HepG2 (cell line): ENCODE measurements around the gene MTX1. TPM values are rescaled to one million over a fixed set of nuclear protein-coding genes. Genes with fewer than 3 reads are reported as not detected.
A peak's percentile ranks its signal among the peaks of the same experiment; 100 is the strongest.

Source experiments
- ARHGAP35 ChIP-seq: sonication (generic); formaldehyde crosslinking; IDR thresholded peaks from 2 replicates; pipeline ENCODE4 v1.9.0; 2022; ENCODE audit warnings: mild to moderate bottlenecking, inconsistent platforms, moderate library complexity, missing genetic modification reagents, borderline replicate concordance
- BCL6 ChIP-seq: IDR thresholded peaks from 2 replicates; pipeline ENCODE4 v1.6.1; 2016; ENCODE audit warnings: missing genetic modification reagents, missing compliant biosample characterization
- E2F5 ChIP-seq: sonication (generic); formaldehyde crosslinking; conservative IDR thresholded peaks from 2 replicates; pipeline ENCODE4 v1.4.0; 2020; ENCODE audit warnings: missing genetic modification reagents
- GABPB1 ChIP-seq: IDR thresholded peaks from 2 replicates; pipeline ENCODE4 v1.6.1; 2016; ENCODE audit warnings: mild to moderate bottlenecking, missing genetic modification reagents, moderate library complexity, missing compliant biosample characterization
- JUN ChIP-seq: sonication (generic); formaldehyde crosslinking; IDR thresholded peaks from 2 replicates; pipeline ENCODE4 v1.4.0; 2020; ENCODE audit warnings: mild to moderate bottlenecking, missing genetic modification reagents
- KLF12 ChIP-seq: sonication (generic); formaldehyde crosslinking; IDR thresholded peaks from 2 replicates; pipeline ENCODE4 v1.4.0; 2020; ENCODE audit warnings: missing genetic modification reagents, borderline replicate concordance
- MXD4 ChIP-seq: IDR thresholded peaks from 2 replicates; pipeline ENCODE4 v1.6.1; 2016; ENCODE audit warnings: mild to moderate bottlenecking, missing biosample characterization, missing genetic modification reagents
- RBM22 ChIP-seq: fragments of 200-400 bp; formaldehyde crosslinking; optimal IDR thresholded peaks from 2 replicates; pipeline ENCODE3; 2017; ENCODE audit warnings: mild to moderate bottlenecking, low read length, moderate library complexity
- SP4 ChIP-seq: sonication (generic); formaldehyde crosslinking; IDR thresholded peaks from 2 replicates; pipeline ENCODE4 v1.8.1; 2023; ENCODE audit warnings: mild to moderate bottlenecking, missing genetic modification reagents
- SRSF1 ChIP-seq: fragments of 200-400 bp; formaldehyde crosslinking; optimal IDR thresholded peaks from 2 replicates; pipeline ENCODE3; 2017; ENCODE audit warnings: mild to moderate bottlenecking, low read depth, low read length, moderate library complexity
- TBP ChIP-seq: sonication (generic); formaldehyde crosslinking; IDR thresholded peaks from 2 replicates; pipeline ENCODE4 v1.5.0; 2020; ENCODE audit warnings: missing genetic modification reagents
- TP53 ChIP-seq: sonication (generic); formaldehyde crosslinking; conservative IDR thresholded peaks from 2 replicates; pipeline ENCODE4 v1.4.0; 2020; ENCODE audit warnings: missing genetic modification reagents
- ZBTB38 ChIP-seq: sonication (generic); formaldehyde crosslinking; IDR thresholded peaks from 2 replicates; pipeline ENCODE4 v1.5.1; 2020; ENCODE audit warnings: mild to moderate bottlenecking, missing genetic modification reagents
- ZFP1 ChIP-seq: IDR thresholded peaks from 2 replicates; pipeline ENCODE4 v1.6.1; 2016
- ZNF329 ChIP-seq: sonication (generic); formaldehyde crosslinking; IDR thresholded peaks from 2 replicates; pipeline ENCODE4 v1.9.0; 2021; ENCODE audit warnings: low read depth, mild to moderate bottlenecking, missing genetic modification reagents
- ZNF34 ChIP-seq: sonication (generic); formaldehyde crosslinking; IDR thresholded peaks from 2 replicates; pipeline ENCODE4 v1.4.0; 2020; ENCODE audit warnings: mild to moderate bottlenecking, missing genetic modification reagents, borderline replicate concordance
- ZNF747 ChIP-seq: sonication (generic); formaldehyde crosslinking; IDR thresholded peaks from 2 replicates; pipeline ENCODE4 v1.8.1; 2023; ENCODE audit warnings: missing genetic modification reagents, mild to moderate bottlenecking, borderline replicate concordance
- ZNF83 ChIP-seq: sonication (generic); formaldehyde crosslinking; IDR thresholded peaks from 2 replicates; pipeline ENCODE4 v1.4.0; 2020; ENCODE audit warnings: missing genetic modification reagents, mild to moderate bottlenecking, borderline replicate concordance
- polyA plus RNA-seq, 8 experiments: library from polyadenylated mRNA; depleted of rRNA in 3 of 8; stranded (reverse) in 7 of 8; unstranded in 1 of 8; fragments of >200 nt; fragmentation: Illumina TruSeq in 4 of 8; extraction: Trizol in 4 of 8; gene quantifications; 2 replicates each; pipeline versions ENCODE4 v1.2.1 to v1.2.3, GENCODE V29; 2011 to 2016; ENCODE audit warnings: low read depth in 4 of 8, missing spikeins in 1 of 8, mixed read lengths in 1 of 8; ENCODE audit not compliant: insufficient read depth in 1 of 8
- total RNA-seq, 5 experiments: library from RNA; depleted of rRNA; stranded (reverse); fragments of >200 nt; fragmentation: Illumina TruSeq; extraction: Trizol; gene quantifications; 2 replicates each; pipeline ENCODE4 v1.2.3, GENCODE V29; 2016; ENCODE audit warnings: low read depth in 1 of 5
- TF ChIP-seq, protein P1 (sequence below): sonication (generic); formaldehyde crosslinking; IDR thresholded peaks from 2 replicates; pipeline ENCODE4 v1.5.0; 2020; ENCODE audit warnings: missing genetic modification reagents
- TF ChIP-seq, protein P2 (sequence below): sonication (generic); formaldehyde crosslinking; IDR thresholded peaks from 2 replicates; pipeline ENCODE4 v1.4.0; 2020; ENCODE audit warnings: missing genetic modification reagents, borderline replicate concordance

The MTX1 gene
- total and polyA plus RNA-seq, 2 of the 13 experiments (the other 11 are each of a cell fraction or from before 2014, with no cell fraction given), result 64.5 to 72.6 TPM

DNA sequence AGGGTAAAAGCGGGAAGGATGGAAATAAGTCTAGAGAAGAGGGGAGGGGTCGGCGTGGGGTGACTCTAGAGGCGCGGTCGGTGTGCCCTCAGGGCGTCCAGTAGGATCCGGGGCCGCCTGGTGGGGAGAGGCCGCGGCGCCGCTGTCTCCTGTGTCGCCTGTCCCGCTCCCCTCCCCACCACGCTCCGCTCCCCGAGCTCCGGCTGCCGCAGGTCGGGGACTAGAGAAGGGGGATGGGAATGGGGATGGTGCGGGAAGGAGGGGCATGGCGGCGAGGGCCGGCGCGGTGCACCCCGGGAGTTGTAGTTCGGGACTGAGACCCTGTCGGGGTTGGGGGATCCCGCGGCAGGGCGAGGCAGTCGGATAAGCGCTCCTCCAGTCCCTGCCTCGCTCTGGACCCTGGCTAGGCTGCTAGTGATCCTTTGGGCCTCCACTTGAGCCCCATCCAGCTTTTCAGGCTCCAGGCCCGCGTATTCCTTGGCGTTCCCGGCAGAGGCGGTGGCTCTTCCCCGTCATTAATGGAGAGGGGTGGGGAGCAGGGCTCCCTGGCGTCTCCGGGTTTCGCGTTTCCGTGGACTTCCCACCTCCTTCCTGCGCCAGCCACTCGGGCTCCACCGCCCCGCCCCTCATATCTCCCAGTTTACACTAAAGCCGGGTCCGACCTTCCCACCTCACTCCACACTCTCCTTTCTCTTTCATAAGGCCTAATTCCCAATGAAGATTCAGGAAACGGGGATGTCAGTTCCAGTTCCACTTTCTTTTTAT lies 46.9 kb downstream of the MTX1 start, which contains the start of gene ENTREP3 (continued):
- TF ChIP-seq SRSF1 (no peak), ZNF34 (CRISPR knock-in tag) (0 out of 2 replicates have a peak, but pooled peaks have one; percentile 33), MXD4 (CRISPR knock-in tag) (peak; percentile 62; the same call in 1 of the 2 replicates), SP4 (CRISPR knock-in tag) (peak; percentile 50; the same call in 1 of the 2 replicates), JUN (CRISPR knock-in tag) (no peak), GABPB1 (peak; percentile 90), ARHGAP35 (CRISPR knock-in tag) (no peak), ZNF83 (no peak), E2F5 (CRISPR knock-in tag) (no peak), ZNF747 (no peak), ZBTB38 (peak; percentile 69), ZNF329 (CRISPR knock-in tag) (no peak), KLF12 (0 out of 2 replicates have a peak, but pooled peaks have one; percentile 47), ZFP1 (CRISPR knock-in tag) (0 out of 2 replicates have a peak, but pooled peaks have one; percentile 47), TP53 (CRISPR knock-in tag) (peak; percentile 49; the same call in 1 of the 2 replicates), BCL6 (CRISPR knock-in tag) (peak; percentile 51), RBM22 (no peak), TBP (no peak)
- TF ChIP-seq, protein P1, sequence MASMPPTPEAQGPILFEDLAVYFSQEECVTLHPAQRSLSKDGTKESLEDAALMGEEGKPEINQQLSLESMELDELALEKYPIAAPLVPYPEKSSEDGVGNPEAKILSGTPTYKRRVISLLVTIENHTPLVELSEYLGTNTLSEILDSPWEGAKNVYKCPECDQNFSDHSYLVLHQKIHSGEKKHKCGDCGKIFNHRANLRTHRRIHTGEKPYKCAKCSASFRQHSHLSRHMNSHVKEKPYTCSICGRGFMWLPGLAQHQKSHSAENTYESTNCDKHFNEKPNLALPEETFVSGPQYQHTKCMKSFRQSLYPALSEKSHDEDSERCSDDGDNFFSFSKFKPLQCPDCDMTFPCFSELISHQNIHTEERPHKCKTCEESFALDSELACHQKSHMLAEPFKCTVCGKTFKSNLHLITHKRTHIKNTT (CRISPR knock-in tag), result no peak
- TF ChIP-seq, protein P2, sequence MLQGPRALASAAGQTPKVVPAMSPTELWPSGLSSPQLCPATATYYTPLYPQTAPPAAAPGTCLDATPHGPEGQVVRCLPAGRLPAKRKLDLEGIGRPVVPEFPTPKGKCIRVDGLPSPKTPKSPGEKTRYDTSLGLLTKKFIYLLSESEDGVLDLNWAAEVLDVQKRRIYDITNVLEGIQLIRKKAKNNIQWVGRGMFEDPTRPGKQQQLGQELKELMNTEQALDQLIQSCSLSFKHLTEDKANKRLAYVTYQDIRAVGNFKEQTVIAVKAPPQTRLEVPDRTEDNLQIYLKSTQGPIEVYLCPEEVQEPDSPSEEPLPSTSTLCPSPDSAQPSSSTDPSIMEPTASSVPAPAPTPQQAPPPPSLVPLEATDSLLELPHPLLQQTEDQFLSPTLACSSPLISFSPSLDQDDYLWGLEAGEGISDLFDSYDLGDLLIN (CRISPR knock-in tag), result no peak
